OCI-LY3 (cell line): ENCODE measurements around the gene SBSN.

ENCODE experiments used
- H2AFZ ChIP-seq: fragments of 200-600, 300-600 bp; shearing (Covaris generic); 2 replicates; pipeline ENCODE4 v1.6.0; 2014; ENCODE audit warnings: antibody characterized with exemption, low read depth, low read length
- H3K27ac ChIP-seq: fragments of 200-600, 300-600 bp; sonication (generic); 2 replicates; pipeline ENCODE4 v1.5.1; 2014; ENCODE audit warnings: mild to moderate bottlenecking, low read length, moderate library complexity, mixed read lengths
- H3K27me3 ChIP-seq: fragments of 200-600, 300-600 bp; sonication (generic); 2 replicates; pipeline ENCODE4 v1.6.1; 2014; ENCODE audit warnings: low read depth, low read length, mixed read lengths
- H3K36me3 ChIP-seq: fragments of 200-600, 300-600 bp; sonication (generic); replicated peaks from 2 replicates; pipeline ENCODE3; 2014; ENCODE audit warnings: low read depth, low read length, mixed read lengths
- H3K4me1 ChIP-seq: fragments of 300-600, 200-600 bp; sonication (generic); 2 replicates; pipeline ENCODE4 v1.6.1; 2014; ENCODE audit warnings: low read length, mixed read lengths
- H3K4me2 ChIP-seq: fragments of 200-600, 300-600 bp; sonication (generic); 2 replicates; pipeline ENCODE4 v1.6.1; 2014; ENCODE audit warnings: low read length, mixed read lengths
- H3K4me3 ChIP-seq: fragments of 300-600, 200-600 bp; sonication (generic); 2 replicates; pipeline ENCODE4 v1.5.1; 2014; ENCODE audit warnings: antibody characterized with exemption, mild to moderate bottlenecking, low read length, moderate library complexity
- H3K79me2 ChIP-seq: fragments of 300-600, 200-600 bp; shearing (Covaris generic); 2 replicates; pipeline ENCODE4 v1.6.1; 2014; ENCODE audit warnings: mild to moderate bottlenecking, low read length, mixed read lengths
- H3K9ac ChIP-seq: fragments of 300-600, 200-600 bp; shearing (Covaris generic); 2 replicates; pipeline ENCODE4 v1.6.0; 2014; ENCODE audit warnings: mild to moderate bottlenecking, low read length, moderate library complexity
- H3K9me3 ChIP-seq: fragments of 200-600, 300-600 bp; shearing (Covaris generic); 2 replicates; pipeline ENCODE4 v1.6.1; 2014; ENCODE audit warnings: low read length, mixed read lengths; ENCODE audit not compliant: insufficient read depth
- H4K20me1 ChIP-seq: fragments of 200-600, 300-600 bp; sonication (generic); 2 replicates; pipeline ENCODE4 v1.6.1; 2016; ENCODE audit warnings: low read length, mixed read lengths; ENCODE audit not compliant: insufficient read depth
- CTCF ChIP-seq: fragments of 200-600, 300-600 bp; sonication (generic); IDR thresholded peaks from 2 replicates; pipeline ENCODE4 v1.5.1; 2014; ENCODE audit warnings: antibody characterized with exemption, low read length, low read depth
- EZH2phosphoT487 ChIP-seq: fragments of 200-600 bp; shearing (Covaris generic); IDR thresholded peaks from 2 replicates; pipeline ENCODE4 v1.6.1; 2018; ENCODE audit warnings: antibody characterized with exemption, mixed run types, low read depth

The SBSN gene

GRCh38 chr19:35498984-35499527, 29.1 kb downstream of the SBSN start:
- H3K27me3 ChIP-seq: peaks cover 54% of the 10 kb centered on the region
- no peaks in the 10 kb centered on the region for H4K20me1 ChIP-seq
- H2AFZ ChIP-seq: no peak overlapping the region
- no peak overlapping the region for H3K9ac ChIP-seq
- H3K4me2 ChIP-seq: no peak overlapping the region
- peaks cover 5% of the 10 kb centered on the region; the same call in 1 of the 2 replicates for H3K4me1 ChIP-seq
- no peak overlapping the region for H3K4me3 ChIP-seq
- no peaks in the 10 kb centered on the region for H3K79me2 ChIP-seq
- H3K9me3 ChIP-seq: no peaks in the 10 kb centered on the region
- no peak overlapping the region for H3K27ac ChIP-seq
- TF ChIP-seq EZH2phosphoT487 (no peak), CTCF (no peak)
- H3K36me3 ChIP-seq: no peaks in the 10 kb centered on the region

GRCh38 chr19:35498220-35498619, 29.9 kb downstream of the SBSN start:
- Histone ChIP-seq H3K9ac (no peak overlapping the region), H3K4me3 (no peak overlapping the region), H3K27me3 (peaks cover 51% of the 10 kb centered on the region), H3K36me3 (no peaks in the 10 kb centered on the region), H3K4me1 (peaks cover 5% of the 10 kb centered on the region; the same call in 1 of the 2 replicates), H3K27ac (no peak overlapping the region), H3K9me3 (no peaks in the 10 kb centered on the region), H3K79me2 (no peaks in the 10 kb centered on the region), H4K20me1 (no peaks in the 10 kb centered on the region), H2AFZ (no peak overlapping the region), H3K4me2 (no peak overlapping the region)
- TF ChIP-seq CTCF: no peak
- TF ChIP-seq EZH2phosphoT487: no peak

- Histone ChIP-seq H4K20me1 (no peaks in the 10 kb centered on the region), H2AFZ (no peak overlapping the region), H3K27ac (no peak overlapping the region), H3K27me3 (peaks cover 51% of the 10 kb centered on the region), H3K36me3 (no peaks in the 10 kb centered on the region), H3K4me2 (no peak overlapping the region), H3K4me3 (no peak overlapping the region), H3K9me3 (no peaks in the 10 kb centered on the region), H3K9ac (no peak overlapping the region), H3K79me2 (no peaks in the 10 kb centered on the region), H3K4me1 (peaks cover 5% of the 10 kb centered on the region; the same call in 1 of the 2 replicates)
- no peak for TF ChIP-seq EZH2phosphoT487
- no peak for TF ChIP-seq CTCF
These were observed 30.7 kb downstream of the SBSN start for GRCh38 chr19:35497406-35497805.

GRCh38 chr19:35495107-35496064, 32.7 kb downstream of the SBSN start:
- Histone ChIP-seq H3K4me3 (peak overlapping the region; percentile 74), H3K27me3 (peaks cover 53% of the 10 kb centered on the region), H3K4me2 (peak overlapping the region; percentile 87), H3K9me3 (no peaks in the 10 kb centered on the region), H3K4me1 (peaks cover 5% of the 10 kb centered on the region; the same call in 1 of the 2 replicates), H3K9ac (peak overlapping the region; percentile 61; the same call in 1 of the 2 replicates), H3K36me3 (no peaks in the 10 kb centered on the region), H2AFZ (peak overlapping the region; percentile 97), H4K20me1 (no peaks in the 10 kb centered on the region), H3K79me2 (no peaks in the 10 kb centered on the region), H3K27ac (no peak overlapping the region)
- TF ChIP-seq CTCF: peak; percentile 88
- TF ChIP-seq EZH2phosphoT487: no peak
